Ammon's horn (tissue), 1 donor: ENCODE results near the gene BMPER.
A peak's percentile ranks its signal among the peaks of the same experiment; 100 is the strongest.

ENCODE experiments used
- DNase-seq: peaks from one replicate; pipeline ENCODE4 v3.0.0-alpha.2; 2016; ENCODE audit warnings: low spot score

Gene BMPER

GRCh38 chr7:34181271-34181958, 276.1 kb downstream of the BMPER start:
- no peak for DNase-seq

GRCh38 chr7:34184466-34184865, 279.1 kb downstream of the BMPER start:
- DNase-seq = no peak

DNA sequence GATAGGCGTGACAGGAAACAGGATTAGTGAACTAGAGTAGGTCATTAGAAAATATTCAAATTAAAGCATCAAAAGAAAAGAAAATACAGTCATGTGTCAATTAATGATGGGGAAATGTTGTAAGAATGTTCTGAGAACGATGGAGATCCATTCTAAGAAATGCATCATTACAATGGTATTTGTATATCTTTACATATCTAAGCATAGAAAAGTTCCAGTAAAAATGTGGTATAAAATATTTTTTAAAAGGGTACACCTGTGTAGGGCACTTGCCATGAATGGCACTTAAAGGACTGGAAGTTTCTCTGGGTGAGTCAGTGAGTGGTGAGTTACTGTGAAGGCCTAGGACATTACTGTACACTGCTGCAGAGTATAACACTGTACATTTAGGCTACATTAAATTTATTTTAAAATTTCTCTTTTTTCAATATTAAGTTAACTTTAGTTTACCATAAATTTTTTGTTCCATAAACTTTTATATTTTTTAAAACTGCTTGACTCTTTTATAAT, 282.5 kb downstream of the BMPER start:
- DNase-seq = no peak

- no peak for DNase-seq
Observed at GRCh38 chr7:34189031-34189430, 283.7 kb downstream of the BMPER start.

DNA sequence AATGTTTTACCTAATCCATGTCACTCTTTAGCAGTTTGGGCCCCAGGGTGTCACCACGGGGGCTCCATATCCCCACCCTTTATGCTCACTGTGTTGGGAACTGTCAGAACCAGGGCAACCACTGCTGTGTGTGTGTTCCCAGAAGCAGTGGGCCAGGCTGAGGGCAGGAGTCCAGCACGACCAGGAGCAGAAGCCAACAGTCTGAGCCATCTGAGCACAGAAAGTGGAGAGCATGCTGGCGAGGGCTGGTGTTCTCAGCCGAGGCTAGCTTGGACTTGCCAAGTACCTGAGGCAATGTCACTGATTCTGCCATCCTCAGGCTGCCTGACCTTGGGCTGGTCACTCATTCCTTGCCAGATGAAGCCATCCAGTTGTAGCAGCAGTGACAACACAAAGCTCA, 285.0 kb downstream of the BMPER start:
- peak; percentile 63 for DNase-seq

DNA sequence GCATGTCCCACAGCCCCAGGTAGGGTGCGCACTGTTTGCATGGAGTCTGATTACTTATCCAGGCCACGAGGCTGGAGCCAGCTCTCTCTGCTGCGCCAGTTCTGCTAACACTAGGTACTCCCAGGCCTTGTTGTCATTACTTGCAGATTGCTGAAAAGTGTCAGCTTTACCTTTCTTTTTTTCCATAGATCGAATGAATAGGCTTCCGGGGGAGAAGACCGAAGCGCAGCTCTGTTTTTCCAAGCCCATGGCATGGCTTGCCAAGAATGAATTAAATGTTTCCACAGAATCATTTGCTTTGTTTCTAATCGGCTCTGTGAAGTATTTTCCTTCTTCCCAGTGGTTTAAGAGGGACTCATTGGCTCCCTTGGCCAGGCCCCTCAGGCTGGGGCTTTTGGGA, 285.8 kb downstream of the BMPER start:
- DNase-seq = no peak

GRCh38 chr7:34191771-34192479, 286.6 kb downstream of the BMPER start:
- DNase-seq = peak; percentile 72

- no peak for DNase-seq
Observed at GRCh38 chr7:34192906-34193305, 287.6 kb downstream of the BMPER start.

- no peak for DNase-seq
Observed at GRCh38 chr7:34198231-34198641, 292.9 kb downstream of the BMPER start.
